Heart right ventricle (tissue), 16 donors: ENCODE data around the gene MTUS2. TPM values are rescaled to one million over a fixed set of nuclear protein-coding genes. Genes with fewer than 3 reads are reported as not detected.

ENCODE experiments used
- ATAC-seq, 8 donors: fragments of 200-7000 bp; cut with Tn5 transposase; one replicate each; pipeline ENCODE4 v1.9.1; 2020; ENCODE audit warnings: mild to moderate bottlenecking in 8 of 8, moderate library complexity in 8 of 8, moderate number of reproducible peaks in 1 of 8
- DNase-seq, 2 donors: peaks; one replicate each; pipeline ENCODE4 v3.0.0-alpha.2; 2020
- H3K27ac ChIP-seq, 10 donors: fragments of 200-600 bp; sonication (generic) in 2 of 10; one replicate each; pipeline versions ENCODE4 v1.5.0 to v1.8.0; 2020 to 2022; ENCODE audit warnings: mild to moderate bottlenecking in 3 of 10
- H3K27me3 ChIP-seq, 7 donors: fragments of 200-600 bp; one replicate each; pipeline ENCODE4 v1.8.0; 2021 to 2022; ENCODE audit warnings: mild to moderate bottlenecking in 2 of 7
- H3K36me3 ChIP-seq, 9 donors: fragments of 200-600 bp; sonication (generic) in 1 of 9; one replicate each; pipeline versions ENCODE4 v1.5.0 to v1.8.0; 2020 to 2022; ENCODE audit warnings: mild to moderate bottlenecking in 2 of 9
- H3K4me1 ChIP-seq, 9 donors: fragments of 200-600 bp; sonication (generic) in 1 of 9; one replicate each; pipeline versions ENCODE4 v1.5.0 to v1.8.0; 2020 to 2022; ENCODE audit warnings: mild to moderate bottlenecking in 4 of 9
- H3K4me3 ChIP-seq, 10 donors: fragments of 200-600 bp; sonication (generic) in 2 of 10; one replicate each; pipeline versions ENCODE4 v1.5.0 to v1.8.0; 2020 to 2022; ENCODE audit warnings: mild to moderate bottlenecking in 7 of 10, moderate library complexity in 2 of 10
- H3K9me3 ChIP-seq, 11 donors: fragments of 200-600 bp in 10 of 11; sonication (generic) in 2 of 11; one replicate each; pipeline versions ENCODE4 v1.5.0 to v1.8.0; 2013 to 2022; ENCODE audit warnings: mild to moderate bottlenecking in 2 of 11, control low read depth in 1 of 11, moderate library complexity in 1 of 11
- WGBS, 2 donors: extraction: QIAGEN DNeasy Blood & Tissue Kit; methylation state at CpG; one replicate each; pipeline ENCODE4 v1.1.7; 2013; ENCODE audit warnings: inconsistent platforms in 1 of 2; 5-methylcytosine and 5-hydroxymethylcytosine counted together
- intact Hi-C, 10 donors: fragments of 100-400 bp; cut with DNase I; formaldehyde crosslinking; loops; one replicate each; pipeline versions ENCODE4 v1.11.1 to v1.14.2; 2022
- polyA plus RNA-seq, 2 donors: library from polyadenylated mRNA; stranded (reverse); fragments of 200-250 nt; gene quantifications; one replicate each; pipeline ENCODE4 v1.2.3, GENCODE V29; 2013
- total RNA-seq, 10 donors: library from RNA; stranded (reverse); fragmentation: NEBNext Ultra II Directional in 3 of 10; extraction: Animal tissue kit (Norgen Biotek cat#: 25700) in 3 of 10; gene quantifications; one replicate each; pipeline versions ENCODE4 v1.2.1 to v1.2.4, GENCODE V29; 2021 to 2023
- TF ChIP-seq, protein P1 (sequence below), 9 donors: fragments of 200-600 bp; sonication (generic) in 2 of 9; IDR thresholded peaks; one replicate each; pipeline versions ENCODE4 v1.5.0 to v1.8.0; 2021 to 2022; ENCODE audit warnings: antibody characterized with exemption in 9 of 9, mild to moderate bottlenecking in 5 of 9, moderate library complexity in 1 of 9
- donor health status: Arrhythmogenic right ventricular cardiomyopathy.
- donor health status: ischemic (EF 13 %, LVEDD 7.1; RV severe dilation, severe dysfunction).
- donor health status: healthy with polysubstance abuse.
- donor health status: DM: no; HTN: yes; CAD: no.
- donor health status: DM: no; HTN: no; CAD: no.
- donor health status: ischemic (EF 25% LVEDD 6.9; RV normal size, moderate dysfunction).
- donor health status: ischemic (EF 25% LVEDD 5.7; RV mildly dilated, moderate dysfunction).
- donor health status: healthy.
- donor health status: DM: yes; HTN: yes; CAD: no.
- donor health status: Ischemic cardiomyopathy.
- donor health status: ischemic (EF 35%, LVEDD 5.7; RV mildly dilated, moderate dysfunction).
- donor health status: nonischemic (EF 11% LVEDD 7.7; RV severe dilation, severe dysfunction).
- donor health status: DM: yes; HTN: yes; CAD: no.
- donor health status: PGD.
- donor health status: ischemic (EF 29% LVEDD 5.4; RV normal size, mild dysfunction).
- donor health status: nonischemic (EF 23%, LVEDD 6.1; RV moderate dilation, normal function).

The MTUS2 gene
- total and polyA plus RNA-seq, 12 donors = 18.7 to 159 (median 65.6) TPM

DNA sequence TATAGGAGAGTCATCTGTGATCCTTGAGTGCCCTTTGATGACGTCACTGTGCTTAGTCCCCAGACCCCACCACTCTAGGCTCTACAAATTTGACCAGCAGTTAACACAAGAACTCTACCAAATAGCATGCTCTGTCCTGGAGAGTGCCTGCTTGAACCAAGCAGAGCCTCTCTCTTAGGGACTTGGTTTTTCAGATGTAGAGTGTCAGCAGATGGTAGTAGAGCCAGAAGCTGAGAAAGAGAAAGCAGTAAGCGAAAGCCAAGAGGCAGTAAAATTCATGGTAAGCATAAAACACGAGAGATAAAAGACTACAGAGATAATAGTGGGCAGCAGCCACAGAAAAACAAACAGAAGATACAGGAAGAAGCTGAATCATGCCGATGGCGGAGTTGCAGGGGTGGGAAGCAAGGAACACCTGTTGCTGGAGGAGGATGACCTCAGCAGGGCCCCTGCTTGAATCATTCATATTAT lies 582.1 kb downstream of the MTUS2 start:
- 14 to 36% methylated on average over 5 of the region's 5 CpGs for WGBS, 2 donors
- Histone ChIP-seq H3K4me1 (no peaks in the 10 kb centered on the region), H3K27ac (no peak overlapping the region), H3K9me3 (no peaks in the 10 kb centered on the region), H3K4me3 (no peak overlapping the region), H3K27me3 (peaks cover 0 to 3% (median 0%) of the 10 kb centered on the region in 7 donors), H3K36me3 (no peaks in the 10 kb centered on the region)
- ATAC-seq = peak in 4 of 8 donors; percentile 26 to 49 (median 35)
- intact Hi-C loops = no loop called here
- no peak for DNase-seq
- TF ChIP-seq, protein P1, sequence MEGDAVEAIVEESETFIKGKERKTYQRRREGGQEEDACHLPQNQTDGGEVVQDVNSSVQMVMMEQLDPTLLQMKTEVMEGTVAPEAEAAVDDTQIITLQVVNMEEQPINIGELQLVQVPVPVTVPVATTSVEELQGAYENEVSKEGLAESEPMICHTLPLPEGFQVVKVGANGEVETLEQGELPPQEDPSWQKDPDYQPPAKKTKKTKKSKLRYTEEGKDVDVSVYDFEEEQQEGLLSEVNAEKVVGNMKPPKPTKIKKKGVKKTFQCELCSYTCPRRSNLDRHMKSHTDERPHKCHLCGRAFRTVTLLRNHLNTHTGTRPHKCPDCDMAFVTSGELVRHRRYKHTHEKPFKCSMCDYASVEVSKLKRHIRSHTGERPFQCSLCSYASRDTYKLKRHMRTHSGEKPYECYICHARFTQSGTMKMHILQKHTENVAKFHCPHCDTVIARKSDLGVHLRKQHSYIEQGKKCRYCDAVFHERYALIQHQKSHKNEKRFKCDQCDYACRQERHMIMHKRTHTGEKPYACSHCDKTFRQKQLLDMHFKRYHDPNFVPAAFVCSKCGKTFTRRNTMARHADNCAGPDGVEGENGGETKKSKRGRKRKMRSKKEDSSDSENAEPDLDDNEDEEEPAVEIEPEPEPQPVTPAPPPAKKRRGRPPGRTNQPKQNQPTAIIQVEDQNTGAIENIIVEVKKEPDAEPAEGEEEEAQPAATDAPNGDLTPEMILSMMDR (IDR thresholded peaks at IDR 0.05) = peak in 1 of 9 donors; percentile 5

DNA sequence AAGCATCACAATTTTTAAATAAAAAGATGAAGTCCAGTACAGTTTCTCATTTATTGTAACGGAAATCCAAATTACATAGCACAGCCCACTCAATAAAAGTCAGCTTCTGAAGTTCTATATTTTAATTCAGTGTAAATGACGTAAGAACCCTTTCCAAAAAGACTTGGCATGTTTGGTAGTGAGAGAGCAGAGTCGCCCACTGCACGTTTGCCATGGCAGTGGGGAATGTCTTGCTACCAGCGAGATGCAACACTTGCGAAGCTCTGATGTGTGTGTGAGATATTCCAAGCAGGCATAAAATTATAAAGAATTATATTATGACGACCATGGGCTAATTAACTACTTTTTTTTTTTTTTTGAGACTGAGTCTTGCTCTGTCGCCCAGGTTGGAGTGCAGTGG lies 585.3 kb downstream of the MTUS2 start:
- H3K36me3 ChIP-seq = no peaks in the 10 kb centered on the region
- TF ChIP-seq, protein P1 (IDR thresholded peaks at IDR 0.05) = no peak
- H3K9me3 ChIP-seq = no peaks in the 10 kb centered on the region
- H3K4me1 ChIP-seq = no peaks in the 10 kb centered on the region
- WGBS, 2 donors = 85 to 88% methylated on average over 7 to 8 of the region's 8 CpGs
- intact Hi-C loops = no loop called here
- H3K27me3 ChIP-seq = no peaks in the 10 kb centered on the region
- no peak overlapping the region for H3K27ac ChIP-seq
- DNase-seq = no peak
- H3K4me3 ChIP-seq = no peak overlapping the region
- ATAC-seq = no peak

DNA sequence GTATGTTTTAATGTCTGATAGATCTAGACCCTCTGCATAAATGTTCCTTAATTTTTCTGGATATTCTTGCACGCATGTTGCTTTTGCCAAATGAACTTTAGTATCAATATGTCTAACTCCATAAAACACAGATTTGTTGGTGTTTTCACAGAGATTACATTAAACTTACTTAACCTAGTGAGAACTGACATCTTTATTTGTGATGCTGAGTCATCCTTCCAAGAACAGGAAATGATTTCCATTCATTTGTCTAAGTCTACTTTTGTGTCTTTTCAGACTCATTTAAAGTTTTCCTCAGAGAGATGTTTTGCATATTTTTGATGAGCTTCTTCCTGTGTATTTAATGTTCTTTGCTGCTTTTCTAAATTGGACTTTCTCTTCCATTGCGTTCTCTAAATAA lies 591.3 kb downstream of the MTUS2 start:
- WGBS, 2 donors = 69 to 97% methylated on average over 2 of the region's 2 CpGs
- intact Hi-C loops = no loop called here
- TF ChIP-seq, protein P1 (IDR thresholded peaks at IDR 0.05) = no peak

DNA sequence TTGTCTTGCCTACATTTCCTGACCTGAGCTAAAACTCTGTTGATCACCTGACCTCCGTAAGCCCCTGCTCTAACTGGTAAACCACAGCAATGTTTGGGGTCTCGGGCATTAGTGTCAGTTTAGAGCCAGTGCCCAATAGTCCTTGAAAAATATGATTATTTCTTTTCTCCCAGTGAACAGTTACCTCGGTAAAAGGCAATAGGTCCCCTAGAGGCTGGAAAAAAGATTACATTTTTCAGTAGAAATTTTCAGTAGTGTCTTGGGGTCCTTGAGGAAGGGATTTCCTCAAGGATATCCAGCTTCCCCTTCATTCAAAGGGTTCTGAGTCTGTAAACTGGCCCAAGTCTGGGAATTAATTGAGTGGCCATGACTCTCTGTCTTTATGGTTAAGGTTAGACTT lies 597.9 kb downstream of the MTUS2 start:
- ATAC-seq (no peak), DNase-seq (no peak)
- 76 to 78% methylated on average over 3 of the region's 3 CpGs for WGBS, 2 donors
- H3K27ac ChIP-seq = no peak overlapping the region
- TF ChIP-seq, protein P1 (IDR thresholded peaks at IDR 0.05) = no peak
- H3K9me3 ChIP-seq = peaks cover 0 to 2% (median 0%) of the 10 kb centered on the region in 11 donors
- H3K4me3 ChIP-seq = no peak overlapping the region
- no peaks in the 10 kb centered on the region for H3K36me3 ChIP-seq
- intact Hi-C loops = no loop called here
- no peaks in the 10 kb centered on the region for H3K4me1 ChIP-seq
- H3K27me3 ChIP-seq = peaks cover 0 to 3% (median 0%) of the 10 kb centered on the region in 7 donors

More for the DNA sequence above, 591.3 kb downstream of the MTUS2 start:
- H3K27me3 ChIP-seq = no peaks in the 10 kb centered on the region
- H3K4me3 ChIP-seq = no peak overlapping the region
- H3K36me3 ChIP-seq = no peaks in the 10 kb centered on the region
- no peak for ATAC-seq
- no peak for DNase-seq
- H3K4me1 ChIP-seq = no peaks in the 10 kb centered on the region
- no peak overlapping the region for H3K27ac ChIP-seq
- peaks cover 0 to 19% (median 6%) of the 10 kb centered on the region in 11 donors for H3K9me3 ChIP-seq
